Measurements from ENCODE around the gene RCBTB2.

- TF ChIP-seq CTCF (conservative IDR thresholded peaks at IDR 0.05; ENCODE audit: low read length) (no peak), EZH2phosphoT487 (IDR thresholded peaks at IDR 0.05; ENCODE audit: borderline replicate concordance) (no peak)
Measured at GRCh38 chr13:48545608-48546007, 12.7 kb upstream of the RCBTB2 start.

All from Loucy (cell line).